Loucy (cell line): Measurements from ENCODE around the gene CAPN3.

Source experiments
- H2AFZ ChIP-seq: fragments of 200-600 bp; sonication (generic); 2 replicates; pipeline ENCODE4 v1.6.0; 2016; ENCODE audit warnings: antibody characterized with exemption, mild to moderate bottlenecking, low read length, moderate library complexity
- H3F3A ChIP-seq: fragments of 200-600 bp; 2 replicates; pipeline ENCODE4 v1.6.0; 2016; ENCODE audit warnings: antibody characterized with exemption, low read depth, mild to moderate bottlenecking
- H3K27me3 ChIP-seq: fragments of 200-600 bp; sonication (generic); 2 replicates; pipeline ENCODE4 v1.6.1; 2014; ENCODE audit warnings: low read length, mild to moderate bottlenecking; ENCODE audit not compliant: insufficient read depth, poor library complexity, severe bottlenecking
- H3K36me3 ChIP-seq: fragments of 200-600 bp; sonication (generic); 2 replicates; pipeline ENCODE4 v1.6.1; 2016; ENCODE audit warnings: low read length; ENCODE audit not compliant: insufficient read depth
- H3K4me1 ChIP-seq: fragments of 200-600 bp; sonication (generic); 2 replicates; pipeline ENCODE4 v1.5.1; 2014; ENCODE audit warnings: low read length, mild to moderate bottlenecking; ENCODE audit not compliant: insufficient read depth, poor library complexity, severe bottlenecking
- H3K4me2 ChIP-seq: fragments of 200-600 bp; sonication (generic); 2 replicates; pipeline ENCODE4 v1.6.0; 2014; ENCODE audit warnings: antibody characterized with exemption, low read length, low read depth, mild to moderate bottlenecking; ENCODE audit not compliant: poor library complexity, severe bottlenecking
- H3K4me3 ChIP-seq: fragments of 200-600 bp; sonication (generic); 2 replicates; pipeline ENCODE4 v1.5.1; 2014; ENCODE audit warnings: low read length, mild to moderate bottlenecking, mixed read lengths; ENCODE audit not compliant: poor library complexity, severe bottlenecking
- H3K79me2 ChIP-seq: fragments of 200-600 bp; sonication (generic); 2 replicates; pipeline ENCODE4 v1.6.1; 2014; ENCODE audit warnings: low read length; ENCODE audit not compliant: insufficient read depth
- H3K9ac ChIP-seq: fragments of 200-600 bp; sonication (generic); 2 replicates; pipeline ENCODE4 v1.6.0; 2014; ENCODE audit warnings: mild to moderate bottlenecking, low read depth, low read length, moderate library complexity; ENCODE audit not compliant: poor library complexity, severe bottlenecking
- H3K9me2 ChIP-seq: fragments of 200-600 bp; sonication (generic); replicated peaks from 2 replicates; pipeline ENCODE4 v1.6.1; 2016; ENCODE audit warnings: low read depth, low read length, mixed read lengths
- H3K9me3 ChIP-seq: fragments of 200-600 bp; sonication (generic); 2 replicates; pipeline ENCODE4 v1.6.1; 2014; ENCODE audit warnings: mild to moderate bottlenecking, antibody characterized with exemption, low read length, low read depth; ENCODE audit not compliant: insufficient read depth
- H4K20me1 ChIP-seq: fragments of 200-600 bp; sonication (generic); 2 replicates; pipeline ENCODE4 v1.6.0; 2014; ENCODE audit warnings: antibody characterized with exemption, low read length, mild to moderate bottlenecking; ENCODE audit not compliant: insufficient read depth, poor library complexity, severe bottlenecking
- CTCF ChIP-seq: fragments of 200-600 bp; sonication (generic); conservative IDR thresholded peaks from 2 replicates; pipeline ENCODE4 v1.5.1; 2014; ENCODE audit warnings: mild to moderate bottlenecking, antibody characterized with exemption, low read length
- EZH2phosphoT487 ChIP-seq: fragments of 200-600 bp; IDR thresholded peaks from 2 replicates; pipeline ENCODE4 v1.6.1; 2018; ENCODE audit warnings: antibody characterized with exemption, mild to moderate bottlenecking, moderate library complexity, borderline replicate concordance

CAPN3 gene

GRCh38 chr15:42456971-42457370 lies 97.7 kb downstream of the CAPN3 start:
- Histone ChIP-seq H3K79me2 (peaks cover 4% of the 10 kb centered on the region; the same call in 1 of the 2 replicates), H2AFZ (no peak overlapping the region), H3K4me2 (no peak overlapping the region), H3K4me1 (peaks cover 8% of the 10 kb centered on the region), H3K9me2 (no peaks in the 10 kb centered on the region), H3K9ac (no peak overlapping the region), H3F3A (peaks cover 5% of the 10 kb centered on the region; the same call in 1 of the 2 replicates), H3K4me3 (no peak overlapping the region), H4K20me1 (no peaks in the 10 kb centered on the region), H3K9me3 (no peaks in the 10 kb centered on the region), H3K36me3 (peaks cover 16% of the 10 kb centered on the region; the same call in 1 of the 2 replicates), H3K27me3 (no peaks in the 10 kb centered on the region)
- TF ChIP-seq CTCF (no peak), EZH2phosphoT487 (no peak)

DNA sequence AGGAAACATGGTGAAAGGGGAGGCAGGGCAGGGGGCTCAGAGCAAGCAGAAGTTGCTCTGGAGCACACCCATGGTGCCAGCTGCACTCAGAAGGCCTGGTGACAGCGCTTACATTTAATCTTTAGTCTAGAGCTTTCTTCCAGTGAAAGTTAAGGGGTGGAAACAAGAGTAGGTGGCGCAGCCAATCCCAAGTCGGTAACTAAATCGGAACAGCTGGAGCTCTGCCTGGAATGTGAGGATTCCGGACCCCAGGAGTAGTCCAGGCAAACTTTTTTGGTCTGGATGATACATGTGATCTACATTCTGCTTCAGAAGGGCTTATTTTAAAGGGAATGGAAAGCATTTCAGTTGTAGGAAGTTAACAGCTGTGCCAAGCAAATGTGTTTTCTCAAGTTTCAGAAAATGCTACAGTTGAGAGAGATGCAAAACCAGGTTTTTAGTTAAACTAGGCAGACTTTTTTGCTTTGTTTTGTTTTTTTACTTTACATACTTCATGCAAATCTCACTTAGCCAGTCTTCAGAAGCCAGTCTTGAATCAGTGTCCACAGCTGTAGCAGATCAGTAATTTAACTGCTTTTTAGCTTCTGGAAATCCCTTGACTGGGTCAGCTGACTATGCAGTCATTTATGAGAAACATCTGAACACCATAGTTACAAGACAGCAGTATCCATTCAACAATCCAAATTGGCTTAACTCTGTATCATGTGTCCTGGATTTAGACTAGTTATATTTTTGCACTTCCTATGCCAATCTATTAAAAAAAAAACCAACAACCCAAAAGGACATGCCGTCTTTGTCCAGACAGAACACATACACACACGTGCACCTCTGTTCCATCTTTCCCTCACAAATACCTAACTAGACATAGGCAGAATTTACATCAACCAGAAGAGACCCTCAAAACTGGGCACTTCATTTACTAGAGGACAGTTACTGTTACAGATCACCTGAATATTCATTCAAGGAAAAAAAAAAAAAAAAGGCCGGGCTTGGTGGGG lies 98.4 kb downstream of the CAPN3 start:
- TF ChIP-seq CTCF: no peak
- Histone ChIP-seq H3K36me3 (peaks cover 17% of the 10 kb centered on the region; the same call in 1 of the 2 replicates), H4K20me1 (no peaks in the 10 kb centered on the region), H3F3A (peaks cover 5% of the 10 kb centered on the region; the same call in 1 of the 2 replicates), H3K27me3 (no peaks in the 10 kb centered on the region), H3K4me3 (no peak overlapping the region), H3K9ac (no peak overlapping the region), H3K79me2 (peaks cover 4% of the 10 kb centered on the region; the same call in 1 of the 2 replicates), H3K4me1 (peaks cover 8% of the 10 kb centered on the region), H3K4me2 (no peak overlapping the region), H2AFZ (no peak overlapping the region), H3K9me2 (no peaks in the 10 kb centered on the region), H3K9me3 (no peaks in the 10 kb centered on the region)

DNA sequence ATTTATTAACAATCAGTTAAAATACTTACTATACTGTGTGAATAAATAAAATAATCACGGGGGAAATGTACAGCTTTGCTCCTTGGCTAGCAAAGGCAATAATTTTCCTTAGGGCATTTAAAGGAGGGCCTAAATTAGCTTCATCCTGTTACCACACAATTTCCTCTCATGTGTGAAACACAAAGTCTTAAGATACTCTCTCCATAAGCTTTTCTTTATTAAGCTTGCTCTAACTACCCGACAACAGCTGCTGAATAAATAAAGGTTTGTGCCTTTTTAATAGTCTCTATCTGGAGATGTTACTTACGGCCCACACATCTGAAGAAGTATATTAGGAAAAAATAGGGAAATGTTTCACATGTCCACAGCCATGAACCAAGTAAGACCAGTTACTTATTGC lies 102.0 kb downstream of the CAPN3 start:
- no peaks in the 10 kb centered on the region for H4K20me1 ChIP-seq
- H3K79me2 ChIP-seq: peaks cover 4% of the 10 kb centered on the region; the same call in 1 of the 2 replicates
- H3F3A ChIP-seq: peaks cover 5% of the 10 kb centered on the region; the same call in 1 of the 2 replicates
- no peaks in the 10 kb centered on the region for H3K9me2 ChIP-seq
- H3K4me3 ChIP-seq: no peak overlapping the region
- peaks cover 8% of the 10 kb centered on the region for H3K4me1 ChIP-seq
- H3K27me3 ChIP-seq: no peaks in the 10 kb centered on the region
- H3K36me3 ChIP-seq: peaks cover 18% of the 10 kb centered on the region; the same call in 1 of the 2 replicates
- no peaks in the 10 kb centered on the region for H3K9me3 ChIP-seq
- no peak overlapping the region for H2AFZ ChIP-seq
- no peak for TF ChIP-seq EZH2phosphoT487
- TF ChIP-seq CTCF: no peak
- H3K4me2 ChIP-seq: no peak overlapping the region
- H3K9ac ChIP-seq: no peak overlapping the region
